DND-41 (cell line): ENCODE data around the gene ZNHIT1.

Experiments
- EZH2 ChIP-seq: IDR thresholded peaks from 3 replicates; pipeline ENCODE4 v1.6.1; 2012; ENCODE audit warnings: borderline replicate concordance, low read depth, mild to moderate bottlenecking, moderate library complexity, low read length, inconsistent platforms; ENCODE audit not compliant: severe bottlenecking
- TF ChIP-seq, protein P1 (sequence below): IDR thresholded peaks from 2 replicates; pipeline ENCODE4 v1.5.1; 2012; ENCODE audit warnings: borderline replicate concordance, low read length, moderate library complexity, mild to moderate bottlenecking; ENCODE audit not compliant: poor library complexity, severe bottlenecking; ENCODE audit errors: extremely low read depth

DNA sequence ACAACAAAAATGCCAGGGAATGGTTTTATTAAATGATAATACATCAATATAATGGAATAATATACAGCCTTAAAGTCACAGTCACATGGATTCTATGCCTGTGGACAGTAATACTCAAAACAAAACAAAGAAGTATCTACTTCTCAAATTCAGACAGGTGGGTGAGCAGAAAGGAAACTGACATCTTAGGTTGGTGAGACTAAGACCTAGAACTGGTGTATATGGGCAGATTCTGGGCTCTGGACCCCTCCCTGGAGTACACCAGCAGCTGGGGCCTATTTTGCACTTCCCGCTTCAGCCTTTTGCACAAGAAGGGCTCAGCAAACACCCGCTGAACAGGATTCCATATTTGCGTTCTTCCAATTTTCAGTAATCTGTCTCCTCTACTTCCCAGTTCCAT lies 32.4 kb downstream of the ZNHIT1 start:
- TF ChIP-seq, protein P1, sequence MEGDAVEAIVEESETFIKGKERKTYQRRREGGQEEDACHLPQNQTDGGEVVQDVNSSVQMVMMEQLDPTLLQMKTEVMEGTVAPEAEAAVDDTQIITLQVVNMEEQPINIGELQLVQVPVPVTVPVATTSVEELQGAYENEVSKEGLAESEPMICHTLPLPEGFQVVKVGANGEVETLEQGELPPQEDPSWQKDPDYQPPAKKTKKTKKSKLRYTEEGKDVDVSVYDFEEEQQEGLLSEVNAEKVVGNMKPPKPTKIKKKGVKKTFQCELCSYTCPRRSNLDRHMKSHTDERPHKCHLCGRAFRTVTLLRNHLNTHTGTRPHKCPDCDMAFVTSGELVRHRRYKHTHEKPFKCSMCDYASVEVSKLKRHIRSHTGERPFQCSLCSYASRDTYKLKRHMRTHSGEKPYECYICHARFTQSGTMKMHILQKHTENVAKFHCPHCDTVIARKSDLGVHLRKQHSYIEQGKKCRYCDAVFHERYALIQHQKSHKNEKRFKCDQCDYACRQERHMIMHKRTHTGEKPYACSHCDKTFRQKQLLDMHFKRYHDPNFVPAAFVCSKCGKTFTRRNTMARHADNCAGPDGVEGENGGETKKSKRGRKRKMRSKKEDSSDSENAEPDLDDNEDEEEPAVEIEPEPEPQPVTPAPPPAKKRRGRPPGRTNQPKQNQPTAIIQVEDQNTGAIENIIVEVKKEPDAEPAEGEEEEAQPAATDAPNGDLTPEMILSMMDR = no peak
- TF ChIP-seq EZH2 = no peak
